Mammary epithelial cell (primary cell): ENCODE results near the gene CEP72.
"Not testable (repeated sequence)": the region's sequence is repeated elsewhere in the genome, so short reads cannot be mapped to it uniquely, and the experiment has no call there.

Experiments
- EZH2 ChIP-seq: IDR thresholded peaks from 2 replicates; pipeline ENCODE4 v1.6.1; 2012; ENCODE audit warnings: low read length, inconsistent platforms, borderline replicate concordance
- TF ChIP-seq, protein P1 (sequence below), 2 donors: IDR thresholded peaks in 1 of 2; conservative IDR thresholded peaks in 1 of 2; 2 replicates each; pipeline ENCODE4 v1.5.1; 2011 to 2012; ENCODE audit warnings: inconsistent platforms in 2 of 2, low read length in 2 of 2, mild to moderate bottlenecking in 2 of 2, control low read depth in 1 of 2, low read depth in 1 of 2; ENCODE audit not compliant: insufficient read depth in 1 of 2; ENCODE audit errors: extremely low read depth in 1 of 2

DNA sequence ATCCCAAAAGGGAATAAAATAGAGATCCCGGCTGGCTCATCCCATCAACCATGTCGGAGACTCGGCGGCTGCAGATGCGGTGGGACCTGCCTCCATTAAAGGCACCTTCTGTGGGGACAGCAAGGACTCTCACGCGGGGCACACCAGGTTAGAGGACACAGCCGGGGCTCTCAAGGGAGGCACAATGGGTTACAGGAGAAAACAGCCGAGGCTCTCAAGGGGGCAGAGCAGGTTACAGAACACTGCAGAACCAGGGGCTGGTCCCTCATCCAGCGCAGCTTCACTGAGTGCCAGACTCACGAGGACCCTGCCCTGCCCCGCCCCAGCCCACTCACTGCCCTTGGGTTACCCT lies 74.0 kb downstream of the CEP72 start:
- TF ChIP-seq, protein P1, sequence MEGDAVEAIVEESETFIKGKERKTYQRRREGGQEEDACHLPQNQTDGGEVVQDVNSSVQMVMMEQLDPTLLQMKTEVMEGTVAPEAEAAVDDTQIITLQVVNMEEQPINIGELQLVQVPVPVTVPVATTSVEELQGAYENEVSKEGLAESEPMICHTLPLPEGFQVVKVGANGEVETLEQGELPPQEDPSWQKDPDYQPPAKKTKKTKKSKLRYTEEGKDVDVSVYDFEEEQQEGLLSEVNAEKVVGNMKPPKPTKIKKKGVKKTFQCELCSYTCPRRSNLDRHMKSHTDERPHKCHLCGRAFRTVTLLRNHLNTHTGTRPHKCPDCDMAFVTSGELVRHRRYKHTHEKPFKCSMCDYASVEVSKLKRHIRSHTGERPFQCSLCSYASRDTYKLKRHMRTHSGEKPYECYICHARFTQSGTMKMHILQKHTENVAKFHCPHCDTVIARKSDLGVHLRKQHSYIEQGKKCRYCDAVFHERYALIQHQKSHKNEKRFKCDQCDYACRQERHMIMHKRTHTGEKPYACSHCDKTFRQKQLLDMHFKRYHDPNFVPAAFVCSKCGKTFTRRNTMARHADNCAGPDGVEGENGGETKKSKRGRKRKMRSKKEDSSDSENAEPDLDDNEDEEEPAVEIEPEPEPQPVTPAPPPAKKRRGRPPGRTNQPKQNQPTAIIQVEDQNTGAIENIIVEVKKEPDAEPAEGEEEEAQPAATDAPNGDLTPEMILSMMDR (conservative IDR thresholded peaks at IDR 0.05 in 1 of 2, IDR thresholded peaks at IDR 0.05 in 1 of 2; ENCODE audit: extremely low read depth in 1 of 2, insufficient read depth in 1 of 2, low read depth in 1 of 2, low read length in 2 of 2), result not testable (repeated sequence)
- TF ChIP-seq EZH2, result not testable (repeated sequence)
